GM13977 (cell line): Measurements from ENCODE around the gene WDR64.
"Not testable (repeated sequence)": the region's sequence is repeated elsewhere in the genome, so short reads cannot be mapped to it uniquely, and the experiment has no call there.

Experiments
- DNase-seq: peaks from one replicate; pipeline ENCODE4 v3.0.0; 2012; ENCODE audit warnings: low spot score
- CTCF ChIP-seq: IDR thresholded peaks from 2 replicates; pipeline ENCODE4 v1.5.1; 2012; ENCODE audit warnings: mild to moderate bottlenecking, control low read depth; ENCODE audit not compliant: insufficient read depth; ENCODE audit errors: extremely low read depth, missing control alignments
- in situ Hi-C: fragments of 300-500 bp; cut with MboI; formaldehyde crosslinking; loops from one replicate; pipeline ENCODE4 v1.12.0; 2022; ENCODE audit warnings: low sequenced_read_pairs, low pct_unique_long_range_greater_than_20kb, mixed read lengths, inconsistent platforms; ENCODE audit not compliant: unreplicated experiment

The WDR64 gene

GRCh38 chr1:241647658-241648057, 4.4 kb upstream of the WDR64 start:
- in situ Hi-C loops, result no loop called here
- DNase-seq, result no peak
- no peak for TF ChIP-seq CTCF

- no peak for DNase-seq
- in situ Hi-C loops, result no loop called here
- TF ChIP-seq CTCF, result no peak
These were observed 3.9 kb upstream of the WDR64 start for GRCh38 chr1:241648159-241648558.

- in situ Hi-C loops, result no loop called here
- no peak for TF ChIP-seq CTCF
- DNase-seq, result no peak
These were observed 1.9 kb downstream of the WDR64 start for GRCh38 chr1:241654019-241654418.

GRCh38 chr1:241654641-241655040, 2.6 kb downstream of the WDR64 start:
- no peak for DNase-seq
- in situ Hi-C loops, result no loop called here
- TF ChIP-seq CTCF, result no peak

GRCh38 chr1:241658081-241658793, 6.2 kb downstream of the WDR64 start:
- no peak for TF ChIP-seq CTCF
- no peak for DNase-seq
- in situ Hi-C loops, result no loop called here

- in situ Hi-C loops, DNase-seq: not testable (repeated sequence)
These were observed 6.9 kb downstream of the WDR64 start for GRCh38 chr1:241659016-241659415.

- no peak for DNase-seq
- TF ChIP-seq CTCF, result no peak
- in situ Hi-C loops, result no loop called here
These were observed 8.4 kb downstream of the WDR64 start for GRCh38 chr1:241660424-241660972.
